ENCODE results near the gene RWDD1. TPM values are rescaled to one million over a fixed set of nuclear protein-coding genes. Genes with fewer than 3 reads are reported as not detected.
A peak's percentile ranks its signal among the peaks of the same experiment; 100 is the strongest.

The RWDD1 gene
- total and polyA plus RNA-seq, 2 of the 13 experiments (the other 11 are each of a cell fraction or from before 2014, with no cell fraction given): 27.4 to 67.1 TPM

DNA sequence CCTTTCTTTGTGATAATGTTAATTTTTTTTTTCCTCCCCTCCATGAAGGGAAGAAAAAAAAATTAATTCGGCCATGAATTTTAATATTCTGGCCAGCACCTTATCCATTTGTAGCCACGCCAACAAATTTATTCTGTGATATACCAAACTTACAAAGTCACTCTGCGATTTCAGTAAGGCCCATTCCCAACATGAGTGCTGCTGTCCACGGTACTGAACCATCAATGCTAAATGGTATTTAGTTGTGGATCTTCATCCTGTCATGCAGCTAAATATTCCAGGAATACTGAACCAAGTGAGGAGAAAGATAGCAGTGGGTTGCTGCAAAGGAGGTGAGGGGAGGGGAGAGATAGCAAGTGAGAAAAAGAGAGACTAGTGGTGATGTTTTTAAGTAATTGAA is 25.5 kb downstream of the RWDD1 start (continued):
- TF ChIP-seq NFE2L2 (IDR thresholded peaks at IDR 0.05; ENCODE audit: low read length): no peak
- no peak for TF ChIP-seq FOXA1 (IDR thresholded peaks at IDR 0.05)
- TF ChIP-seq FOXA1 (CRISPR knock-in tag; IDR thresholded peaks at IDR 0.05): no peak
- TF ChIP-seq, protein P1, sequence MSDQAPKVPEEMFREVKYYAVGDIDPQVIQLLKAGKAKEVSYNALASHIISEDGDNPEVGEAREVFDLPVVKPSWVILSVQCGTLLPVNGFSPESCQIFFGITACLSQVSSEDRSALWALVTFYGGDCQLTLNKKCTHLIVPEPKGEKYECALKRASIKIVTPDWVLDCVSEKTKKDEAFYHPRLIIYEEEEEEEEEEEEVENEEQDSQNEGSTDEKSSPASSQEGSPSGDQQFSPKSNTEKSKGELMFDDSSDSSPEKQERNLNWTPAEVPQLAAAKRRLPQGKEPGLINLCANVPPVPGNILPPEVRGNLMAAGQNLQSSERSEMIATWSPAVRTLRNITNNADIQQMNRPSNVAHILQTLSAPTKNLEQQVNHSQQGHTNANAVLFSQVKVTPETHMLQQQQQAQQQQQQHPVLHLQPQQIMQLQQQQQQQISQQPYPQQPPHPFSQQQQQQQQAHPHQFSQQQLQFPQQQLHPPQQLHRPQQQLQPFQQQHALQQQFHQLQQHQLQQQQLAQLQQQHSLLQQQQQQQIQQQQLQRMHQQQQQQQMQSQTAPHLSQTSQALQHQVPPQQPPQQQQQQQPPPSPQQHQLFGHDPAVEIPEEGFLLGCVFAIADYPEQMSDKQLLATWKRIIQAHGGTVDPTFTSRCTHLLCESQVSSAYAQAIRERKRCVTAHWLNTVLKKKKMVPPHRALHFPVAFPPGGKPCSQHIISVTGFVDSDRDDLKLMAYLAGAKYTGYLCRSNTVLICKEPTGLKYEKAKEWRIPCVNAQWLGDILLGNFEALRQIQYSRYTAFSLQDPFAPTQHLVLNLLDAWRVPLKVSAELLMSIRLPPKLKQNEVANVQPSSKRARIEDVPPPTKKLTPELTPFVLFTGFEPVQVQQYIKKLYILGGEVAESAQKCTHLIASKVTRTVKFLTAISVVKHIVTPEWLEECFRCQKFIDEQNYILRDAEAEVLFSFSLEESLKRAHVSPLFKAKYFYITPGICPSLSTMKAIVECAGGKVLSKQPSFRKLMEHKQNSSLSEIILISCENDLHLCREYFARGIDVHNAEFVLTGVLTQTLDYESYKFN (CRISPR knock-in tag; conservative IDR thresholded peaks at IDR 0.05): no peak
- no peak for TF ChIP-seq ZNF350 (CRISPR knock-in tag; IDR thresholded peaks at IDR 0.05; ENCODE audit: borderline replicate concordance, low read depth)
- no peak for TF ChIP-seq STAT5B (CRISPR knock-in tag; IDR thresholded peaks at IDR 0.05)
- no peak for TF ChIP-seq MEIS2 (CRISPR knock-in tag; IDR thresholded peaks at IDR 0.05)
- TF ChIP-seq, protein P2, sequence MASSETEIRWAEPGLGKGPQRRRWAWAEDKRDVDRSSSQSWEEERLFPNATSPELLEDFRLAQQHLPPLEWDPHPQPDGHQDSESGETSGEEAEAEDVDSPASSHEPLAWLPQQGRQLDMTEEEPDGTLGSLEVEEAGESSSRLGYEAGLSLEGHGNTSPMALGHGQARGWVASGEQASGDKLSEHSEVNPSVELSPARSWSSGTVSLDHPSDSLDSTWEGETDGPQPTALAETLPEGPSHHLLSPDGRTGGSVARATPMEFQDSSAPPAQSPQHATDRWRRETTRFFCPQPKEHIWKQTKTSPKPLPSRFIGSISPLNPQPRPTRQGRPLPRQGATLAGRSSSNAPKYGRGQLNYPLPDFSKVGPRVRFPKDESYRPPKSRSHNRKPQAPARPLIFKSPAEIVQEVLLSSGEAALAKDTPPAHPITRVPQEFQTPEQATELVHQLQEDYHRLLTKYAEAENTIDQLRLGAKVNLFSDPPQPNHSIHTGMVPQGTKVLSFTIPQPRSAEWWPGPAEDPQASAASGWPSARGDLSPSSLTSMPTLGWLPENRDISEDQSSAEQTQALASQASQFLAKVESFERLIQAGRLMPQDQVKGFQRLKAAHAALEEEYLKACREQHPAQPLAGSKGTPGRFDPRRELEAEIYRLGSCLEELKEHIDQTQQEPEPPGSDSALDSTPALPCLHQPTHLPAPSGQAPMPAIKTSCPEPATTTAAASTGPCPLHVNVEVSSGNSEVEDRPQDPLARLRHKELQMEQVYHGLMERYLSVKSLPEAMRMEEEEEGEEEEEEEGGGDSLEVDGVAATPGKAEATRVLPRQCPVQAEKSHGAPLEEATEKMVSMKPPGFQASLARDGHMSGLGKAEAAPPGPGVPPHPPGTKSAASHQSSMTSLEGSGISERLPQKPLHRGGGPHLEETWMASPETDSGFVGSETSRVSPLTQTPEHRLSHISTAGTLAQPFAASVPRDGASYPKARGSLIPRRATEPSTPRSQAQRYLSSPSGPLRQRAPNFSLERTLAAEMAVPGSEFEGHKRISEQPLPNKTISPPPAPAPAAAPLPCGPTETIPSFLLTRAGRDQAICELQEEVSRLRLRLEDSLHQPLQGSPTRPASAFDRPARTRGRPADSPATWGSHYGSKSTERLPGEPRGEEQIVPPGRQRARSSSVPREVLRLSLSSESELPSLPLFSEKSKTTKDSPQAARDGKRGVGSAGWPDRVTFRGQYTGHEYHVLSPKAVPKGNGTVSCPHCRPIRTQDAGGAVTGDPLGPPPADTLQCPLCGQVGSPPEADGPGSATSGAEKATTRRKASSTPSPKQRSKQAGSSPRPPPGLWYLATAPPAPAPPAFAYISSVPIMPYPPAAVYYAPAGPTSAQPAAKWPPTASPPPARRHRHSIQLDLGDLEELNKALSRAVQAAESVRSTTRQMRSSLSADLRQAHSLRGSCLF (CRISPR knock-in tag; IDR thresholded peaks at IDR 0.05; ENCODE audit: borderline replicate concordance): no peak
- TF ChIP-seq HNRNPK (IDR thresholded peaks at IDR 0.05; ENCODE audit: low read depth, low read length, poor library complexity, severe bottlenecking): no peak
- peak; percentile 59; the same call in 1 of the 2 replicates for TF ChIP-seq ZBTB1 (CRISPR knock-in tag; IDR thresholded peaks at IDR 0.05; ENCODE audit: borderline replicate concordance)
- no peak for TF ChIP-seq TEAD2 (CRISPR knock-in tag; IDR thresholded peaks at IDR 0.05)
- TF ChIP-seq THAP11 (CRISPR knock-in tag; IDR thresholded peaks at IDR 0.05): no peak
- TF ChIP-seq ZFP36L2 (CRISPR knock-in tag; IDR thresholded peaks at IDR 0.05): 0 out of 2 replicates have a peak, but pooled peaks have one; percentile 45
- peak; percentile 63; the same call in 1 of the 2 replicates for TF ChIP-seq MIXL1 (CRISPR knock-in tag; IDR thresholded peaks at IDR 0.05)
- TF ChIP-seq ZNF367 (CRISPR knock-in tag; IDR thresholded peaks at IDR 0.05; ENCODE audit: borderline replicate concordance): no peak
- TF ChIP-seq FOXM1 (CRISPR knock-in tag; IDR thresholded peaks at IDR 0.05): no peak
- TF ChIP-seq, protein P3, sequence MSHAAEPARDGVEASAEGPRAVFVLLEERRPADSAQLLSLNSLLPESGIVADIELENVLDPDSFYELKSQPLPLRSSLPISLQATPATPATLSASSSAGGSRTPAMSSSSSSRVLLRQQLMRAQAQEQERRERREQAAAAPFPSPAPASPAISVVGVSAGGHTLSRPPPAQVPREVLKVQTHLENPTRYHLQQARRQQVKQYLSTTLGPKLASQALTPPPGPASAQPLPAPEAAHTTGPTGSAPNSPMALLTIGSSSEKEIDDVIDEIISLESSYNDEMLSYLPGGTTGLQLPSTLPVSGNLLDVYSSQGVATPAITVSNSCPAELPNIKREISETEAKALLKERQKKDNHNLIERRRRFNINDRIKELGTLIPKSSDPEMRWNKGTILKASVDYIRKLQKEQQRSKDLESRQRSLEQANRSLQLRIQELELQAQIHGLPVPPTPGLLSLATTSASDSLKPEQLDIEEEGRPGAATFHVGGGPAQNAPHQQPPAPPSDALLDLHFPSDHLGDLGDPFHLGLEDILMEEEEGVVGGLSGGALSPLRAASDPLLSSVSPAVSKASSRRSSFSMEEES (CRISPR knock-in tag; IDR thresholded peaks at IDR 0.05): peak; percentile 48; the same call in 1 of the 2 replicates
- TF ChIP-seq, protein P4, sequence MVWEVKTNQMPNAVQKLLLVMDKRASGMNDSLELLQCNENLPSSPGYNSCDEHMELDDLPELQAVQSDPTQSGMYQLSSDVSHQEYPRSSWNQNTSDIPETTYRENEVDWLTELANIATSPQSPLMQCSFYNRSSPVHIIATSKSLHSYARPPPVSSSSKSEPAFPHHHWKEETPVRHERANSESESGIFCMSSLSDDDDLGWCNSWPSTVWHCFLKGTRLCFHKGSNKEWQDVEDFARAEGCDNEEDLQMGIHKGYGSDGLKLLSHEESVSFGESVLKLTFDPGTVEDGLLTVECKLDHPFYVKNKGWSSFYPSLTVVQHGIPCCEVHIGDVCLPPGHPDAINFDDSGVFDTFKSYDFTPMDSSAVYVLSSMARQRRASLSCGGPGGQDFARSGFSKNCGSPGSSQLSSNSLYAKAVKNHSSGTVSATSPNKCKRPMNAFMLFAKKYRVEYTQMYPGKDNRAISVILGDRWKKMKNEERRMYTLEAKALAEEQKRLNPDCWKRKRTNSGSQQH (CRISPR knock-in tag; IDR thresholded peaks at IDR 0.05; ENCODE audit: low read depth): no peak
- TF ChIP-seq, protein P5, sequence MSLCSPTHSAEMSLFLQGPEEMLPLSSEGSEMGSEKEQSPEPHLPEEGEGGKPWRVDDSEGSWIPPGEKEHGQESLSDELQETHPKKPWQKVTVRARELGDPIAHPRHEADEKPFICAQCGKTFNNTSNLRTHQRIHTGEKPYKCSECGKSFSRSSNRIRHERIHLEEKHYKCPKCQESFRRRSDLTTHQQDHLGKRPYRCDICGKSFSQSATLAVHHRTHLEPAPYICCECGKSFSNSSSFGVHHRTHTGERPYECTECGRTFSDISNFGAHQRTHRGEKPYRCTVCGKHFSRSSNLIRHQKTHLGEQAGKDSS (CRISPR knock-in tag; IDR thresholded peaks at IDR 0.05; ENCODE audit: borderline replicate concordance, low read depth): no peak
- TF ChIP-seq ZNF143 (CRISPR knock-in tag; IDR thresholded peaks at IDR 0.05): no peak

Data from HepG2 (cell line).